22Rv1 (cell line): ENCODE data around the gene ITIH6.
A peak's percentile ranks its signal among the peaks of the same experiment; 100 is the strongest.
"Not testable (repeated sequence)": the region's sequence is repeated elsewhere in the genome, so short reads cannot be mapped to it uniquely, and the experiment has no call there.

Experiments used
- H3K27ac ChIP-seq: fragments of 450-650 bp; 2 replicates; pipeline ENCODE4 v1.5.1; 2017
- ZFX ChIP-seq: fragments of 450-650 bp; IDR thresholded peaks from 2 replicates; pipeline ENCODE4 v1.6.1; 2017; ENCODE audit warnings: antibody characterized with exemption, borderline replicate concordance
- TF ChIP-seq, protein P1 (sequence below): fragments of 450-650 bp; IDR thresholded peaks from 2 replicates; pipeline ENCODE4 v1.5.1; 2017; ENCODE audit warnings: mild to moderate bottlenecking

Gene ITIH6

DNA sequence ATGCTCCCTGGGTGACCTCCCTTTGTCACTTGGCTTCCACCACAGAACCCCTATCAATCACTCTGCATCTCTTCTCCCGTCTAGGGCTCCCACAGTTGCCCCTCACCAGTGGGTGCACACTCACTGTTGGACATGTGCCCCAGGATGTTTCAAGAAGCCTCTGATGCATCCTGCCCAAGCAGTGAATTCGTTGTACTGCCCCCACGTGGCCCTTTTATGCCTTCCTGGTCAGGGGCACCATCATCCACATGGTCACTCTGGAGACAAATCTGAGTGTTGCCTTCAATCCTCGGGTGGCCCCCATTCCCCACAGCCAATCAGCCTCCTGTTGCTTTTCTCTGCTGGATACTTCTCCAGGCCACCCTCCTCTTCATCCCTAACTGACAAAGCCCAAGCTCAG is 12.2 kb downstream of the ITIH6 start:
- H3K27ac ChIP-seq, result no peak overlapping the region
- TF ChIP-seq ZFX, result no peak
- TF ChIP-seq, protein P1, sequence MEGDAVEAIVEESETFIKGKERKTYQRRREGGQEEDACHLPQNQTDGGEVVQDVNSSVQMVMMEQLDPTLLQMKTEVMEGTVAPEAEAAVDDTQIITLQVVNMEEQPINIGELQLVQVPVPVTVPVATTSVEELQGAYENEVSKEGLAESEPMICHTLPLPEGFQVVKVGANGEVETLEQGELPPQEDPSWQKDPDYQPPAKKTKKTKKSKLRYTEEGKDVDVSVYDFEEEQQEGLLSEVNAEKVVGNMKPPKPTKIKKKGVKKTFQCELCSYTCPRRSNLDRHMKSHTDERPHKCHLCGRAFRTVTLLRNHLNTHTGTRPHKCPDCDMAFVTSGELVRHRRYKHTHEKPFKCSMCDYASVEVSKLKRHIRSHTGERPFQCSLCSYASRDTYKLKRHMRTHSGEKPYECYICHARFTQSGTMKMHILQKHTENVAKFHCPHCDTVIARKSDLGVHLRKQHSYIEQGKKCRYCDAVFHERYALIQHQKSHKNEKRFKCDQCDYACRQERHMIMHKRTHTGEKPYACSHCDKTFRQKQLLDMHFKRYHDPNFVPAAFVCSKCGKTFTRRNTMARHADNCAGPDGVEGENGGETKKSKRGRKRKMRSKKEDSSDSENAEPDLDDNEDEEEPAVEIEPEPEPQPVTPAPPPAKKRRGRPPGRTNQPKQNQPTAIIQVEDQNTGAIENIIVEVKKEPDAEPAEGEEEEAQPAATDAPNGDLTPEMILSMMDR, result peak; percentile 39

DNA sequence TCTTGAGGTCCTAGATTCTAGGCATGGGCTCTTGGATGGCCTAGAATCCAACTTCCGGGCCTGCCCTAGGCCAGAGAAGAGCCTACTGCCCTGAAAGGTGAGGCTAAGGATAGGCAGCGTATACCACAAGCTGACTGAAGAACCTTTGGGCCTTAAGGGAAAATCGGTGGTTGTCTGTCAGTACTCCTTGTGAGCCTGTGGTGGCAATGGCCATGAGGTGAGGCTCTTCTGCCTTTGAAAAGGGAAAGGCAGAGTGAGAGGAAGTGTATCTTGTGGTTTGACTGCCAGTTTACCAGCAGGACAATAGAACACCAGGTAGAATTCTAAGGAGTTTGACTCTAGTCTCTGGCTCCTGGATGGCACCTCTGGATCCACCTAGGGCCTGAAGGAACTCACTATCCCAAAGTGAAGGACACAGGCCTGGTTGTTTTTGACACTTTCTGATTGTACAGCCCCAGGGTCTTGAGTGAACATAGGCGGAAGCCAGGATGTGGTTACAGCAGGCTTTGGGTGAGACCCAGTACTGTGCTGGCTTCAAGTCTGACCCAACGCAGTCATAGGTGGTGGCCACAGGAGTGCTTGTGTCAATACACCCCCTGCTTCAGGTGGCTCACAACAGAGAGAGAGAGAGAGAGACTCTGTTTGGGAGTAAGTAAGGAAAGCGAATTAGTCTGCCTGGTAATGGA is 20.9 kb downstream of the ITIH6 start:
- no peak overlapping the region for H3K27ac ChIP-seq
- no peak for TF ChIP-seq ZFX
- TF ChIP-seq, protein P1, result no peak

DNA sequence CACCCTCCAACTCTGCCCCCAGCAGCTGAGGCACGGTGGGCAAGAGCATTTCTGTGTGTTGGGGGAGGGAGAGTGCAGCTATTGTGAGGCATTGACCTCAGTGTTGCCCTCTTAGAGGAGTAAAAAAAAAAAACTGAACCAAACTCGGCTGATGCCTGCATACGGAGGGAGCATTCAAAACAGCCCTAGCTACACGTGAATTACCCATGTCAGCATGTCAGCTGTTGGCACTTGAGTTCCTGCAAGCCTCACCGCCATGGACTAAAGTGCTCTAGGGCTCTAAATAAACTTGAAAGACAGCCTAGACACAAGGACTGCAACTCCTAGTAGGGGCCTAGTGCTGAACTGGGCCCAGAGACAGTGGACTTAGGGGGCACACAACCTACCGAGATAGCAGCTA is 22.0 kb downstream of the ITIH6 start:
- TF ChIP-seq, protein P1, result no peak
- TF ChIP-seq ZFX, result no peak
- no peak overlapping the region for H3K27ac ChIP-seq

DNA sequence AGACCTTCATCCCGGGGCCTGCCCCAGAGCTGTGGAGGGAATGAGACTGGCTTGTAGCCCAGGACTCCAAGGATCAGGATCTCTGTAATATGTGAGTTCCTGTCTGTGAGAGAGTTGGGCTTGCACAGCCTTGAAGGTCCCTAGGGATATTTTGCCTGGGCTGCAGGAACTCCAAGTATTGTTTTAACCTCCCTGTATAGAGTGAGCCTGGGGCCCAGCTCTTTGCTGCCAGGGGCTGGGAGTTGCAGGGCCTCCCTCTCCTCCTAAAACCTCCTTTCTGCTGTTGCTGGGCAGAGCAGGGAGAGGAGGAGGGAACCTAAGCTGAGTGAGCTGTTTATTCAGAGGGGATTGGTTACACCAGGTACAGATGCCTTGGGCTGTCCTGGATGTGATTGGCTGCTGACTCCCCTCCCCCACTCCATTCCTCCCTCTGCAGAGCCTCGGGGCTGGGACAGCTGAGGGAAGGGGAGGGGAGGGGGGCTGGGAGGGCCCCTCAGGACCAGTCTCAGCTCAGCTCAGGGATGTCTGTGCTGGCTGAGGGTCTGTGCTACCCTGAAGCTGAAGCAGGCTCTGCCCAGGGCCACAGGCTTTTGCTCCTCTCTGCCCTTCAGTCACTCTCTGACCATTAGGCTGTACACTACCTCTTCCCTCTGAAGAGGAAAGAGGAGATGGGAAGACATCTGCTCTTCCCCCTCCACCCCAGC is 23.5 kb downstream of the ITIH6 start:
- not testable (repeated sequence) for H3K27ac ChIP-seq

DNA sequence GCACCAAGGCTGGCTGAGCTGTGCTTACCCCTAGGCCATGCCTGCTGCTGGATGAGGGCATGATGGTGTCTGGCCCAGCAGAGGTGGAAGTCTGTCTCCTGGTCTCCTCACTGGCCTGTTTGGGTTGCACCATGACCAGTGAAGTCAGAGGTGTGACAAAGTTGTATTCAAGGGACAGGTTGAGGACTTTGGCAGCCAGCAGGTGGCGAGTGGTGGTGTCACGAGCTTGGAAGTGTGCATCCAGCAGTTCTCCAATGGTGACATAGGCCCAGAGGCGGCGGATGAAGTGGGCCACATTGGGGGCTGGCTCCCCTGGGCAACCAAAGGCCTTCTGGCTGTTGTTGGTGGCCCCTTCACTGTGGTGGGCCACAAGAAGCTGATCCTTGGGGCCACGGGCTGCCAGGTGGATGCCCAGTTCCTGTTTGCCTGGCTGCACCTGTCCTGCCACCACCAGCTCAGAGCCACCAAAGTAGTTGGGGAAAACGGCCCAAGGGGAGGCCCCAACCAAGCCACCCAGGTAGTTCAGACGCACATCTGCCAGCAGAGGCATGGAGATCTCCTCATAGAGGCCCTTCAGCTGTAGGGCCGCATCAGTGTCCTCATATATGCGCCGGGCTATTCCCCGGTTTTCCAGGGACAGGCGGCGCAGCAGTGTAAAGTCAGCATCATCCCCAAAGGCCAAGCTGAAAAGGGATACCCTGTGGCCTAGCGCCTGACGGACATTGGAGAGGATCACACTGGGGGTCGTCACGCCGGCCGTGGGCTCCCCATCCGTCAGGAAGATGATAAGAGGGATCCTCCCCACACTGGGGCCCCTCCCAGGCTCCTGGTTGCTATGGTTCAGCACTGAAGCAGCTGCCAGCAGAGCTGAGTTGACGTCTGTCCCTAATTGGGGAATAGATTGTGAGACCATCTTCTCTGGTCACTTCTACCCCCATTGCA is 39.7 kb downstream of the ITIH6 start:
- TF ChIP-seq, protein P1, result no peak
- no peak for TF ChIP-seq ZFX
- no peak overlapping the region for H3K27ac ChIP-seq

DNA sequence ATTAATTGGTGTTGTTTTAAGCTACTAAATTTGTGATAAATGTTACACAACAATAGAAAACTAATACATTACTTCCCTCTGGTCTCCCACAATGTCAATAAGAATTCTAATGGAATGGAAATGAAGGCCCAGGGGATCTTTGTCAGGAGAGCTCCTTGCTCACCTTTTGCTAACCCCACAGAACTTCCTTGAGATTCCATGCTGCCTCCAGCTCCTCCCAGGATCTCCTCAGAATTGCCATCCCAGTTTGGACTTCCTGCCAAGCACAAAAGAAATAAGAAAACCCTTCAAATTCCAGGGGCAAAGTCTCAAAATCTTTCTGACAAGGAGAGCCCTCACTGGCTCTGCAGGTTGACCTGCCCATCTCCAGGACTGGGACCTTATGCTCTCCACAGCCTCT is 43.2 kb downstream of the ITIH6 start:
- TF ChIP-seq ZFX, result no peak
- TF ChIP-seq, protein P1, result no peak
- H3K27ac ChIP-seq, result no peak overlapping the region

DNA sequence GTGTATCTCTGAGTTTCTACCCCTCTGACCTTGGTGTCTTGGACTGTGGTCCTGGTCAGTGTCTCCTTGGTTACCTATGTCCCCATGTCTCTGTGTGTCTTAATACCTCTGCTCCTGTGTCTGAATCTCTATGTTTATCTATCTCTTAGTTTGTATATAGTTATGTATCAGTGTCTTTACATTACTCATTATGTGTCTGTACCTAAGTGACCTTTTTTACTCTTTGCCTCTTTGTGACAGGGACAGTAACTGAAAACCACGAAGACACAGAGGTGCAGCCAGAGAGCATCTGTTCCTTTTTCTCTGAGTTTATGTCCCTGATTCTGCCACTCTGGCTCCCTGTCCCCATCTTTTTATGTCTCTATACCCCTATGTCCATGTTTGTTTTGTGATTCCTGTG is 49.4 kb downstream of the ITIH6 start:
- no peak overlapping the region for H3K27ac ChIP-seq
- TF ChIP-seq ZFX, result no peak
- TF ChIP-seq, protein P1, result no peak
